Stimulated activated naive B cell treated with anti-CD40 and anti-IgM and Interleukin-4, amounts not matched to agents 10 μg/mL and 1 μg/mL and 100 μg/mL, for 72 hours (primary cell): ENCODE results near the gene RAB36.
A peak's percentile ranks its signal among the peaks of the same experiment; 100 is the strongest.

Experiments used
- ATAC-seq, 2 donors: fragments of 150-1000 bp; cut with Tn5 transposase; replicated peaks; 2 replicates each; pipeline ENCODE4 v1.10.0; 2021; ENCODE audit warnings: moderate library complexity in 1 of 2
- DNase-seq: peaks from one replicate; pipeline ENCODE4 v3.0.0; 2021
- H3K27ac Mint-ChIP-seq: one replicate; pipeline ENCODE4 v1.8.0; 2022; ENCODE audit warnings: mild to moderate bottlenecking, mixed read lengths
- H3K27me3 Mint-ChIP-seq, 2 donors: one replicate each; pipeline ENCODE4 v1.8.0; 2022; ENCODE audit warnings: mixed read lengths in 2 of 2
- H3K36me3 Mint-ChIP-seq, 2 donors: one replicate each; pipeline ENCODE4 v1.8.0; 2022; ENCODE audit warnings: mixed read lengths in 2 of 2, mild to moderate bottlenecking in 1 of 2
- H3K4me1 Mint-ChIP-seq, 2 donors: one replicate each; pipeline ENCODE4 v1.8.0; 2022; ENCODE audit warnings: mixed read lengths in 2 of 2, mild to moderate bottlenecking in 1 of 2
- H3K4me3 Mint-ChIP-seq, 2 donors: one replicate each; pipeline ENCODE4 v1.8.0; 2022; ENCODE audit warnings: mild to moderate bottlenecking in 2 of 2, mixed read lengths in 2 of 2, moderate library complexity in 1 of 2
- H3K9me3 Mint-ChIP-seq, 2 donors: one replicate each; pipeline ENCODE4 v1.8.0; 2022; ENCODE audit warnings: mixed read lengths in 2 of 2, mild to moderate bottlenecking in 1 of 2

RAB36 gene

GRCh38 chr22:23105304-23105703 lies 40.0 kb upstream of the RAB36 start:
- no peak for DNase-seq
- Mint-ChIP-seq H3K9me3 (no peaks in the 10 kb centered on the region), H3K4me1 (no peaks in the 10 kb centered on the region), H3K4me3 (no peak overlapping the region), H3K36me3 (peaks cover 1 to 3% of the 10 kb centered on the region in 2 donors), H3K27ac (no peak overlapping the region), H3K27me3 (no peaks in the 10 kb centered on the region)
- no peak for ATAC-seq

GRCh38 chr22:23105919-23106318 lies 39.4 kb upstream of the RAB36 start:
- no peak for DNase-seq
- H3K27me3 Mint-ChIP-seq: no peaks in the 10 kb centered on the region
- no peak overlapping the region for H3K4me3 Mint-ChIP-seq
- no peak for ATAC-seq
- no peak overlapping the region for H3K27ac Mint-ChIP-seq
- H3K9me3 Mint-ChIP-seq: no peaks in the 10 kb centered on the region
- H3K36me3 Mint-ChIP-seq: peaks cover 1 to 3% of the 10 kb centered on the region in 2 donors
- no peaks in the 10 kb centered on the region for H3K4me1 Mint-ChIP-seq

DNA sequence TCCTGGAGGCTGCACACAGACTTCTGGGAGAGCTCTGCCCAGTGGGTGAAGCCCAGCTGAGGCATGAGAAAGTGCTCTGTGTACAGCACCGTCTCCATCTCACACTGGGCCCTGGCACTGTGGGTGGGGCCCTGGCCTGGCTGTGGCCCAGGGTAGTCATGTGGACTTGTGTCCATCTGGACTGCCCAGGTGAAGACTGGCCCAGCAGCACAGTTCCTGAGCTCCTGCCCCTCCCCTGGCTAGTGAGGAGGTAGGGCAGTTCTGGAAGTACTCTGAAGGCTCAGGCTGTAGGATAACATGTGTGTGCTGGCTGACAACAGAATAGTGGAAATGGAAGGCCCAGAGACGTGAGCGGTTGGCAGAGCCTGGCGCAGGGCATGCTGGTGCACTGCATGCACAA lies 38.9 kb upstream of the RAB36 start:
- H3K27ac Mint-ChIP-seq: no peak overlapping the region
- no peaks in the 10 kb centered on the region for H3K9me3 Mint-ChIP-seq
- ATAC-seq (no peak), DNase-seq (no peak)
- no peak overlapping the region for H3K4me3 Mint-ChIP-seq
- no peaks in the 10 kb centered on the region for H3K4me1 Mint-ChIP-seq
- H3K27me3 Mint-ChIP-seq: no peaks in the 10 kb centered on the region
- peaks cover 1 to 3% of the 10 kb centered on the region in 2 donors for H3K36me3 Mint-ChIP-seq

DNA sequence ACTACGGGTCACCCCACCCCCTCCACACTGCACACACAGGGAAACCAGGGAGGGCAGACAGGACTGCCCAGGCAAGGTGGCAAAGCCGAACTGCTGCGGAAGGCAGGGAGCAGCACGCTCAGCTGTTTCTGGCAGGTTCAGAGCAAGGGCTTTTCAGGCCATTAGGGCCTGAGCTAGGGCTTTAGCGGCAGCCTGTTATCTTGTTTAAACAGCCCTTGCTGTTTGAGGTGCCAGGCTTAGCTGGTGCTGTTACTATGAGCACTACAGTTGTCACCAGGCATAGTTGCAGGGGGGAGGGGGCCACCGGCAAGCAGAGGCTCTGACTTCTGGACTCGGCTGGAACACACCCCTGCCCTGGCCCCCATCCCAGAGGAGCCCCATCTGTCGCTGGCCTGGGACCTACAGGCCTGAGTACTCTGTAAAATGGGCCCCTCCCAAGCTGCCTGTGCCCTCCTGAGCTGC lies 38.3 kb upstream of the RAB36 start:
- Mint-ChIP-seq H3K4me1 (peaks cover 0 to 1% of the 10 kb centered on the region in 2 donors), H3K9me3 (no peaks in the 10 kb centered on the region), H3K27ac (no peak overlapping the region), H3K27me3 (no peaks in the 10 kb centered on the region), H3K36me3 (peaks cover 0 to 3% of the 10 kb centered on the region in 2 donors), H3K4me3 (no peak overlapping the region)
- ATAC-seq: no peak
- no peak for DNase-seq

DNA sequence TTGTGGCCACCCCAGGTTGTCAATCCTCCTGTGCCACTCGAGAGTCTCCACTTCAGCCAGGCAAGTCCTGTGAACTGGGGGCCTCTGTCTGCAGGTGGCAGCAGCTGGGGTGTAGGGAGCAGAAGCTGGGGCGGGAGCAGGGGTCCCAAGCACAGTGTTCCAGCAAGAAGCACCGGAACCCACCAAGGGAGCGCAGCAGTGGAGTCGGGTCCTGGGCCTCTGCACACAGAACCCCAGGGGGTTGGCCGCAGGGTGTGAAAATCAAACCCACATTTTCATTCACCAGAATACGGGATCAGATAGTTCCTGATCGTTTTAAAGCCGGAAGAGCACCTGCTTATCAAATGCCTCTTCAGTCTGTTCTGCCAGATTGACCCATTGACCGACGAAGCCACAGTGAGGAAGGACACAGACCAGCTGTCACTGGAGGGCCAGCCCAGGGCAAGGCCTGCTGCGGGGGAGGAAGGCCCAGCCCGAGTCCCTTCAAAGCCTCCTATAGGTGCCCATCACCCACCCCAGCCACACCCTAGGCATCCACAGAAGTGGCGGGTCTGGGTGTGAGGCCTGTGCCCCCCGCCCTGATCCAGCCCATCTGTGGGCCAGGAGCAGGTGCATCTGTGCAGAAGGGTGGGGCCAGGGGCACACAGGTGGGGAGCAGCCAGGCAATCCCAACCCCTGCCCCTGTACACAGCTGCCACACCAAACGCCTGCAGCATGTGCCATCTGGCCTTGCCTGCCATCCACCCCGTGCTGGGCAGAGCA lies 37.6 kb upstream of the RAB36 start:
- H3K27me3 Mint-ChIP-seq: no peaks in the 10 kb centered on the region
- peaks cover 0 to 3% of the 10 kb centered on the region in 2 donors for H3K36me3 Mint-ChIP-seq
- no peak overlapping the region for H3K4me3 Mint-ChIP-seq
- peaks cover 3 to 8% of the 10 kb centered on the region in 2 donors for H3K4me1 Mint-ChIP-seq
- no peaks in the 10 kb centered on the region for H3K9me3 Mint-ChIP-seq
- DNase-seq (no peak), ATAC-seq (no peak)
- H3K27ac Mint-ChIP-seq: no peak overlapping the region

GRCh38 chr22:23108249-23109078 lies 36.8 kb upstream of the RAB36 start:
- H3K4me3 Mint-ChIP-seq: no peak overlapping the region
- H3K27me3 Mint-ChIP-seq: no peaks in the 10 kb centered on the region
- no peak for DNase-seq
- ATAC-seq: no peak
- peaks cover 0 to 3% of the 10 kb centered on the region in 2 donors for H3K36me3 Mint-ChIP-seq
- peaks cover 7 to 15% of the 10 kb centered on the region in 2 donors for H3K4me1 Mint-ChIP-seq
- H3K9me3 Mint-ChIP-seq: no peaks in the 10 kb centered on the region
- H3K27ac Mint-ChIP-seq: no peak overlapping the region

GRCh38 chr22:23109079-23109347 lies 36.3 kb upstream of the RAB36 start:
- Mint-ChIP-seq H3K36me3 (peaks cover 0 to 3% of the 10 kb centered on the region in 2 donors), H3K27ac (no peak overlapping the region), H3K4me1 (peaks cover 7 to 16% of the 10 kb centered on the region in 2 donors), H3K27me3 (no peaks in the 10 kb centered on the region), H3K9me3 (no peaks in the 10 kb centered on the region), H3K4me3 (no peak overlapping the region)
- DNase-seq (no peak), ATAC-seq (no peak)

- Mint-ChIP-seq H3K36me3 (peaks cover 0 to 3% of the 10 kb centered on the region in 2 donors), H3K27me3 (no peaks in the 10 kb centered on the region), H3K4me1 (peaks cover 9 to 16% of the 10 kb centered on the region in 2 donors), H3K27ac (peak overlapping the region; percentile 59), H3K4me3 (no peak overlapping the region), H3K9me3 (no peaks in the 10 kb centered on the region)
- DNase-seq (no peak), ATAC-seq (no peak)
Measured at GRCh38 chr22:23109441-23109978, 35.8 kb upstream of the RAB36 start.

DNA sequence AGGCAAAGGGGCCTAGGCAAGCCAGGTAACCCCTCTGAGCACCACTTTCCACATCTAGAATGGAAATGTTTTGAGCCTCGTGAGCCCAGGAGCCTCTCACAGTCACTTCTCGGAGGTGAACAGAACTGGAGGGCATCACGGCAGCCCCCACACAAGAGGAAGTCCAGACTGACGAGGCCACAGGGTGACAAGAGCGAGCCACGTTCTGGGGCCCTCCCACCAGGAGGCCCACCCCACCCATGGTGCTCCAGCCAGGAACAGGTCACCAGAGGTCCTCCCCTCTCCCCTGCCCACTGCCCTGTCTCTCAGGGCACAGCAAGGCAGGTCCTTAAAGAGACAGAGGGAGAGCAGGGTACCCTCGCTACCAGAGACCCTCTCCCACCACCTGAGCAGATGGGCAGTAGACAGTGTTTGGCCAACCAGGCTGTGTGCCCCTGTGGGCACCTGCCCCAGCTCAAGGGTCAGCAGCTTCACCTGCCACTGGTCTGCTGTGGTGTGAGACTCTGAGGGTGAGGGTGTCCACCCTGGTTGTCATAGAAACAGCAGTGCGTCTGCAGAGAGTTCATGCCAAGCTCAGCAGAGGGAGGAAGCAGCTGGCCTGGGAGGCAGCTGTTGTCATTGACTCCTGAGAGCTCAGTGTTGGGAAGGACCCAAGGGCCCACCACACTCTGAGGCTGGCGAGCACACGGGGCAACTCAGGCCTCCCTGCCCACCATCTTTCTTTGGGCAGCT lies 34.9 kb upstream of the RAB36 start:
- H3K4me1 Mint-ChIP-seq: peaks cover 11 to 16% of the 10 kb centered on the region in 2 donors
- no peaks in the 10 kb centered on the region for H3K9me3 Mint-ChIP-seq
- no peak overlapping the region for H3K4me3 Mint-ChIP-seq
- ATAC-seq (no peak), DNase-seq (no peak)
- no peak overlapping the region for H3K27ac Mint-ChIP-seq
- H3K36me3 Mint-ChIP-seq: peaks cover 0 to 3% of the 10 kb centered on the region in 2 donors
- H3K27me3 Mint-ChIP-seq: no peaks in the 10 kb centered on the region

GRCh38 chr22:23110922-23111527 lies 34.3 kb upstream of the RAB36 start:
- Mint-ChIP-seq H3K9me3 (no peaks in the 10 kb centered on the region), H3K4me3 (no peak overlapping the region), H3K27ac (no peak overlapping the region), H3K27me3 (no peaks in the 10 kb centered on the region), H3K36me3 (peaks cover 0 to 3% of the 10 kb centered on the region in 2 donors), H3K4me1 (peaks cover 11 to 16% of the 10 kb centered on the region in 2 donors)
- no peak for ATAC-seq
- no peak for DNase-seq

- Mint-ChIP-seq H3K27ac (peak overlapping the region; percentile 69), H3K4me1 (peaks cover 11 to 16% of the 10 kb centered on the region in 2 donors), H3K27me3 (no peaks in the 10 kb centered on the region), H3K4me3 (no peak overlapping the region), H3K36me3 (peaks cover 0 to under 1% of the 10 kb centered on the region in 2 donors), H3K9me3 (no peaks in the 10 kb centered on the region)
- DNase-seq: no peak
- ATAC-seq: no peak
Measured at GRCh38 chr22:23112472-23113012, 32.7 kb upstream of the RAB36 start.

- no peaks in the 10 kb centered on the region for H3K36me3 Mint-ChIP-seq
- H3K4me1 Mint-ChIP-seq: peaks cover 11 to 16% of the 10 kb centered on the region in 2 donors
- ATAC-seq (peak; percentile 58 to 76), DNase-seq (no peak)
- H3K9me3 Mint-ChIP-seq: no peaks in the 10 kb centered on the region
- H3K4me3 Mint-ChIP-seq: no peak overlapping the region
- H3K27ac Mint-ChIP-seq: no peak overlapping the region
- H3K27me3 Mint-ChIP-seq: no peaks in the 10 kb centered on the region
Measured at GRCh38 chr22:23113067-23113846, 32.0 kb upstream of the RAB36 start.
